ENCODE data around the gene POTEF.
"Not testable (repeated sequence)": the region's sequence is repeated elsewhere in the genome, so short reads cannot be mapped to it uniquely, and the experiment has no call there.

- TF ChIP-seq CTCF, POLR2A (IDR thresholded peaks at IDR 0.05): not testable (repeated sequence)
Observed at GRCh38 chr2:130151145-130151512, 22.1 kb upstream of the POTEF start.
